GM12878 (cell line): ENCODE measurements around the gene CACNA1E.

Source experiments
- CTCF ChIP-seq, 3 experiments: IDR thresholded peaks in 2 of 3; conservative IDR thresholded peaks in 1 of 3; 2 replicates each; pipeline ENCODE4 v1.5.1; 2011; ENCODE audit warnings: low read depth in 3 of 3, low read length in 3 of 3, mild to moderate bottlenecking in 3 of 3, control low read depth in 2 of 3, moderate library complexity in 2 of 3, inconsistent platforms in 1 of 3, mixed read lengths in 1 of 3; ENCODE audit not compliant: control insufficient read depth in 2 of 3, insufficient read depth in 1 of 3; ENCODE audit errors: extremely low read depth in 1 of 3
- POLR2A ChIP-seq: IDR thresholded peaks from 2 replicates; pipeline ENCODE4 v1.6.1; 2011; ENCODE audit warnings: low read depth, mild to moderate bottlenecking, low read length
- RFX5 ChIP-seq: IDR thresholded peaks from 2 replicates; pipeline ENCODE4 v1.6.1; 2011; ENCODE audit warnings: low read depth, low read length, improper control_type of control experiment
- SUPT20H ChIP-seq: IDR thresholded peaks from 2 replicates; pipeline ENCODE4 v1.6.1; 2011; ENCODE audit warnings: low read depth, mild to moderate bottlenecking, low read length, moderate library complexity, borderline replicate concordance; ENCODE audit not compliant: control insufficient read depth

- no peak for TF ChIP-seq RFX5
- TF ChIP-seq CTCF (IDR thresholded peaks at IDR 0.05 in 2 of 3, conservative IDR thresholded peaks at IDR 0.05 in 1 of 3; ENCODE audit: control insufficient read depth in 2 of 3, extremely low read depth in 1 of 3, insufficient read depth in 1 of 3, low read depth in 3 of 3, low read length in 3 of 3): no peak
- no peak for TF ChIP-seq POLR2A
- TF ChIP-seq SUPT20H: no peak
Measured at GRCh38 chr1:181763736-181764135, 280.4 kb downstream of the CACNA1E start.
